Astrocyte (in vitro differentiated cells and primary cell): ENCODE results near the gene NUP210. TPM values are rescaled to one million over a fixed set of nuclear protein-coding genes. Genes with fewer than 3 reads are reported as not detected.
A peak's percentile ranks its signal among the peaks of the same experiment; 100 is the strongest.

Source experiments
- DNase-seq: peaks from one replicate; pipeline ENCODE4 v3.0.0-alpha.2; 2010; ENCODE audit warnings: low read depth
- FAIRE-seq: peaks from 2 replicates; lab custom pipeline; 2011; peaks lifted over from hg19 to GRCh38; lab: Jason Lieb, UNC
- H2AFZ ChIP-seq: 2 replicates; pipeline ENCODE4 v1.6.0; 2012; ENCODE audit warnings: low read depth, low read length, inconsistent platforms
- H3K27ac ChIP-seq: 2 replicates; pipeline ENCODE4 v1.5.1; 2011; ENCODE audit warnings: low read depth, low read length, inconsistent platforms
- H3K27me3 ChIP-seq: 2 replicates; pipeline ENCODE4 v1.6.0; 2011; ENCODE audit warnings: low read length, inconsistent platforms; ENCODE audit not compliant: insufficient read depth
- H3K36me3 ChIP-seq: 2 replicates; pipeline ENCODE4 v1.5.1; 2011; ENCODE audit warnings: low read length, inconsistent platforms; ENCODE audit not compliant: insufficient read depth
- H3K4me1 ChIP-seq: 2 replicates; pipeline ENCODE4 v1.5.1; 2011; ENCODE audit warnings: low read length, inconsistent platforms; ENCODE audit not compliant: insufficient read depth
- H3K4me2 ChIP-seq: 2 replicates; pipeline ENCODE4 v1.6.0; 2012; ENCODE audit warnings: low read length, inconsistent platforms
- H3K4me3 ChIP-seq: 2 replicates; pipeline ENCODE4 v1.5.1; 2011; ENCODE audit warnings: low read depth, mild to moderate bottlenecking, low read length, inconsistent platforms; ENCODE audit not compliant: insufficient read depth
- H3K79me2 ChIP-seq: 2 replicates; pipeline ENCODE4 v1.6.0; 2012; ENCODE audit warnings: mild to moderate bottlenecking, low read length, inconsistent platforms; ENCODE audit not compliant: insufficient read depth
- H3K9ac ChIP-seq: 2 replicates; pipeline ENCODE4 v1.6.0; 2012; ENCODE audit warnings: mild to moderate bottlenecking, low read length, inconsistent platforms
- H3K9me3 ChIP-seq: 2 replicates; pipeline ENCODE4 v1.5.1; 2012; ENCODE audit warnings: low read depth, mild to moderate bottlenecking, low read length, inconsistent platforms; ENCODE audit not compliant: insufficient read depth
- H4K20me1 ChIP-seq: 2 replicates; pipeline ENCODE4 v1.6.0; 2012; ENCODE audit warnings: low read length, inconsistent platforms; ENCODE audit not compliant: insufficient read depth
- H3K27ac Mint-ChIP-seq: one replicate; pipeline ENCODE4 v1.8.0; 2021; ENCODE audit warnings: mild to moderate bottlenecking, mixed read lengths; ENCODE audit not compliant: unreplicated experiment
- H3K27me3 Mint-ChIP-seq: one replicate; pipeline ENCODE4 v1.8.0; 2021; ENCODE audit warnings: low read depth, mixed read lengths; ENCODE audit not compliant: unreplicated experiment
- H3K36me3 Mint-ChIP-seq: one replicate; pipeline ENCODE4 v1.8.0; 2021; ENCODE audit warnings: low read depth, mixed read lengths; ENCODE audit not compliant: unreplicated experiment
- H3K4me1 Mint-ChIP-seq: one replicate; pipeline ENCODE4 v1.8.0; 2021; ENCODE audit warnings: low read depth, mixed read lengths; ENCODE audit not compliant: unreplicated experiment
- H3K4me3 Mint-ChIP-seq: one replicate; pipeline ENCODE4 v1.8.0; 2021; ENCODE audit warnings: mild to moderate bottlenecking, moderate library complexity, mixed read lengths; ENCODE audit not compliant: unreplicated experiment
- H3K9me3 Mint-ChIP-seq: one replicate; pipeline ENCODE4 v1.8.0; 2021; ENCODE audit warnings: mild to moderate bottlenecking, mixed read lengths; ENCODE audit not compliant: unreplicated experiment
- EZH2 ChIP-seq: IDR thresholded peaks from 2 replicates; pipeline ENCODE4 v1.6.1; 2012; ENCODE audit warnings: mild to moderate bottlenecking, low read length, inconsistent platforms; ENCODE audit not compliant: insufficient read depth
- total RNA-seq: library from RNA; stranded (reverse); gene quantifications from 2 replicates; pipeline ENCODE4 v1.2.1, GENCODE V29; 2021
- TF ChIP-seq, protein P1 (sequence below): IDR thresholded peaks from 2 replicates; pipeline ENCODE4 v1.5.1; 2011; ENCODE audit warnings: low read depth, mild to moderate bottlenecking, inconsistent platforms, low read length, moderate library complexity; ENCODE audit not compliant: insufficient read depth

Gene NUP210
- total RNA-seq, 1 donor from 2014 or later = 1.2 TPM

DNA sequence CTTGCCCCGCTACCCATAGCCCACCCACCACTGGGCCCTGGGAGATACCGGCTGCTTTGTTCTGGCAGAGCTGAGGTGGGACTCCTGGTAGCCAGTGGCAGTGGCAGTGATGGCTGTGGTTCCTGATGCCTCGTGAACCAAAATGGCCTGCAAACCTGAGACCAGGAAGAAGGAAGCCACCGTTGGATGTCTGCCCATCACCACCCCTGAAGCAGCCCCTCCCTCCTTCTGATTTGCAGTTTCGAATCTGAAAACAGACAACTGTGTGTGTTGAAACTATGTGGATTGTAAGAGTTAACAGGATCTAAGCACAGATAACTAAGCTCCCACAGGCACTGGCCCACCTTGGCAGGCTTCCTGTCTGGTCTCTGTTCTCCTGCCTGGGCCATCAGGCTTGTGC is 66.6 kb downstream of the NUP210 start:
- Mint-ChIP-seq H3K4me3 (no peak overlapping the region), H3K27me3 (peaks cover 13% of the 10 kb centered on the region), H3K9me3 (peaks cover 2% of the 10 kb centered on the region), H3K4me1 (peaks cover 28% of the 10 kb centered on the region), H3K27ac (peak overlapping the region; percentile 66), H3K36me3 (no peaks in the 10 kb centered on the region)
- no peaks in the 10 kb centered on the region for H3K9me3 ChIP-seq
- H3K4me3 ChIP-seq = no peak overlapping the region
- peaks cover 15% of the 10 kb centered on the region for H3K4me1 ChIP-seq
- no peaks in the 10 kb centered on the region for H4K20me1 ChIP-seq
- TF ChIP-seq, protein P1, sequence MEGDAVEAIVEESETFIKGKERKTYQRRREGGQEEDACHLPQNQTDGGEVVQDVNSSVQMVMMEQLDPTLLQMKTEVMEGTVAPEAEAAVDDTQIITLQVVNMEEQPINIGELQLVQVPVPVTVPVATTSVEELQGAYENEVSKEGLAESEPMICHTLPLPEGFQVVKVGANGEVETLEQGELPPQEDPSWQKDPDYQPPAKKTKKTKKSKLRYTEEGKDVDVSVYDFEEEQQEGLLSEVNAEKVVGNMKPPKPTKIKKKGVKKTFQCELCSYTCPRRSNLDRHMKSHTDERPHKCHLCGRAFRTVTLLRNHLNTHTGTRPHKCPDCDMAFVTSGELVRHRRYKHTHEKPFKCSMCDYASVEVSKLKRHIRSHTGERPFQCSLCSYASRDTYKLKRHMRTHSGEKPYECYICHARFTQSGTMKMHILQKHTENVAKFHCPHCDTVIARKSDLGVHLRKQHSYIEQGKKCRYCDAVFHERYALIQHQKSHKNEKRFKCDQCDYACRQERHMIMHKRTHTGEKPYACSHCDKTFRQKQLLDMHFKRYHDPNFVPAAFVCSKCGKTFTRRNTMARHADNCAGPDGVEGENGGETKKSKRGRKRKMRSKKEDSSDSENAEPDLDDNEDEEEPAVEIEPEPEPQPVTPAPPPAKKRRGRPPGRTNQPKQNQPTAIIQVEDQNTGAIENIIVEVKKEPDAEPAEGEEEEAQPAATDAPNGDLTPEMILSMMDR = no peak
- no peak for TF ChIP-seq EZH2
- H3K27me3 ChIP-seq = peaks cover 2% of the 10 kb centered on the region
- no peak overlapping the region for H2AFZ ChIP-seq
- H3K36me3 ChIP-seq = no peaks in the 10 kb centered on the region
- DNase-seq (no peak), FAIRE-seq (no peak)
- no peak overlapping the region for H3K27ac ChIP-seq
- no peaks in the 10 kb centered on the region for H3K79me2 ChIP-seq
- H3K9ac ChIP-seq = no peak overlapping the region
- H3K4me2 ChIP-seq = no peak overlapping the region

DNA sequence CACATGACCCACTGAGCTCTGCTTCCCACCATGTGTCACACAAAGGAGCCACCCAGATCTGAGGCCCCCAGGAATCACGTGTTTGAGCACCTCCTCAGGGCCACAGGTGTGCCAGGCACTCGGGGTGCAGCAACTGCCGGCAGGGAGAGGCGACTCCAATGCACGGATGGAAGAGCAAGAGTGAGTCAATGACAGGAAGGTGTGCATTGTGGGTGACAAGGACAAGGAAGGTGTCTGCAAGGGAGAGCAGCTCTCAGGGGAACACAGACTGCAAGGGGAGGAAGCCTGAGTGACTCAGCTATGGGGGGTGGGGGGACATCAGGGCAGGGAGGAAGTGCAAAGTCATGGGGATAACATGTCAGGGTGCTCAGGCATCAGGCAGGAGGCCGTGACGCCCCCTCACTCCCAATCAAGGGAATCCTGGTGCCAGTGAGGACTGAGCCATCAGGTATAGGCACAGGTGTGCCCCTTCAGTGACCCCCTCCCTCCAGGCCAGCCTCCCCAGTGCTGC is 67.4 kb downstream of the NUP210 start:
- H3K4me3 ChIP-seq = no peak overlapping the region

DNA sequence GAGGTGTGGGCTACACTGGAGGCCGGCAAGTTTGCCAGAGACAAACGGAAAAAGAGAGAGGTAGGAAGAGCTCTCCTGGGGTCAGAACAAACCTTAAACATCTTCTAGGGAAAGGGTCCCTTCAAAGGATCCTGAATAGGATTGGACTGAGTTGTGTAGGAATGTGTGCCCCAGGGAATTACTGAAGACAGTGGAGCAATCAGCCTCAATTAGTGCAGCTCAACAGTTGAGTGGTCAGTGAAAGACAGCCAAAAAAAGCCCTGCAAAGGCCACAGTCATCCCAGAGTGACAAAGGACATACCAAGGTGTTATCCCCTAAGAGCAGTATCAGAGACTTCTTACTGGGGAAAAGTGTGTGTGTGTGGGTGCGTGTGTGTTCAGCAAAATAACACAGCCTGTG is 70.3 kb downstream of the NUP210 start:
- Histone ChIP-seq H3K4me3 (no peak overlapping the region), H3K4me2 (no peak overlapping the region), H3K9me3 (no peaks in the 10 kb centered on the region), H4K20me1 (no peaks in the 10 kb centered on the region), H3K27ac (no peak overlapping the region), H3K36me3 (no peaks in the 10 kb centered on the region), H3K9ac (no peak overlapping the region), H3K79me2 (no peaks in the 10 kb centered on the region), H2AFZ (no peak overlapping the region), H3K4me1 (peaks cover 20% of the 10 kb centered on the region), H3K27me3 (peaks cover 3% of the 10 kb centered on the region)
- Mint-ChIP-seq H3K36me3 (no peaks in the 10 kb centered on the region), H3K4me1 (peaks cover 45% of the 10 kb centered on the region), H3K9me3 (no peaks in the 10 kb centered on the region), H3K27me3 (peaks cover 3% of the 10 kb centered on the region), H3K27ac (no peak overlapping the region), H3K4me3 (no peak overlapping the region)
- TF ChIP-seq EZH2 = no peak
- TF ChIP-seq, protein P1 = no peak
- no peak for FAIRE-seq
- no peak for DNase-seq

More for the DNA sequence above, 67.4 kb downstream of the NUP210 start:
- Histone ChIP-seq H4K20me1 (no peaks in the 10 kb centered on the region), H3K27ac (peak overlapping the region; percentile 3), H3K4me2 (peak overlapping the region; percentile 52), H3K4me1 (peaks cover 20% of the 10 kb centered on the region), H3K27me3 (peaks cover 2% of the 10 kb centered on the region), H3K36me3 (no peaks in the 10 kb centered on the region), H3K79me2 (no peaks in the 10 kb centered on the region), H3K9me3 (no peaks in the 10 kb centered on the region), H3K9ac (no peak overlapping the region), H2AFZ (peak overlapping the region; percentile 8)
- Mint-ChIP-seq H3K9me3 (peaks cover 1% of the 10 kb centered on the region), H3K36me3 (no peaks in the 10 kb centered on the region), H3K4me1 (peaks cover 36% of the 10 kb centered on the region), H3K4me3 (no peak overlapping the region), H3K27ac (peak overlapping the region; percentile 66), H3K27me3 (peaks cover 11% of the 10 kb centered on the region)
- DNase-seq = peak; percentile 28
- no peak for FAIRE-seq
- no peak for TF ChIP-seq EZH2
- TF ChIP-seq, protein P1 = no peak
